RCC 7860 (cell line): ENCODE data around the gene SLC46A1.

Experiments used
- DNase-seq: peaks from one replicate; pipeline ENCODE4 v3.0.0-alpha.2; 2015; ENCODE audit warnings: low spot score
- FAIRE-seq: peaks from 2 replicates; lab custom pipeline; 2012; peaks lifted over from hg19 to GRCh38; lab: Jason Lieb, UNC

SLC46A1 gene

GRCh38 chr17:28363776-28364650, 42.0 kb downstream of the SLC46A1 start:
- no peak for DNase-seq
- FAIRE-seq, result no peak

GRCh38 chr17:28363186-28363585, 42.8 kb downstream of the SLC46A1 start:
- no peak for DNase-seq
- FAIRE-seq, result no peak

- FAIRE-seq (no peak), DNase-seq (no peak)
These were observed 48.2 kb downstream of the SLC46A1 start for GRCh38 chr17:28357901-28358197.

GRCh38 chr17:28357061-28357900, 48.7 kb downstream of the SLC46A1 start, which contains the start of gene POLDIP2:
Gene POLDIP2 (minus strand): TSS chr17:28357527. CDS start chr17:28357448, 79 bp downstream.
- DNase-seq (peak; percentile 80), FAIRE-seq (no peak)

- FAIRE-seq, result no peak
These were observed 55.7 kb downstream of the SLC46A1 start for GRCh38 chr17:28350271-28350670.

GRCh38 chr17:28348979-28349378, 57.0 kb downstream of the SLC46A1 start:
- DNase-seq, result no peak
- no peak for FAIRE-seq

More at GRCh38 chr17:28350271-28350670, 55.7 kb downstream of the SLC46A1 start:
- no peak for DNase-seq

GRCh38 chr17:28347261-28347891, 58.6 kb downstream of the SLC46A1 start:
- DNase-seq (peak; percentile 92), FAIRE-seq (peak; percentile 93)

- no peak for FAIRE-seq
- no peak for DNase-seq
These were observed 59.2 kb downstream of the SLC46A1 start for GRCh38 chr17:28346746-28347246.

- FAIRE-seq (no peak), DNase-seq (no peak)
These were observed 59.8 kb downstream of the SLC46A1 start for GRCh38 chr17:28346199-28346580.

- no peak for FAIRE-seq
- peak; percentile 9 for DNase-seq
These were observed 60.4 kb downstream of the SLC46A1 start for GRCh38 chr17:28345419-28346198.
